ENCODE measurements around the gene RAB2B.

The RAB2B gene

DNA sequence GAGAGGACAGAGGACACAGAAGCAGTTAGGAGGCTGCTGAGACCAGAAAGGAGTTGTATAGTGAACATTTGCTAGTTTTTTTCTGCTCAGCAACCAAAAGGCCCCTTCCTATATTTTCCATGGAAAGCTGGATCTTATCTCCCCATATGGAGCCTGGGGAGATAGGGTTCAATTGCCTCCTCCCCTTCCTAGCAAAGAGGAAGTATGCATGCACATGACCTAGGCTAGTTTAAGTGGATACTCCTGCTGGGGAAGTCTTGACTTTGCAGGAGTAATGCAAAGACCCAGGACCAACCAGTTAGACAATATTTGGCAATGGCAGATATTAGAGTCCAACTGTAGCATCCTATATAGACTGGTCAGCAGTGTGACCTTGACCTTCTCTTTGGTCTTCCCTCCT is 35.9 kb downstream of the RAB2B start:
- H3K9me3 Mint-ChIP-seq, result no peaks in the 10 kb centered on the region
- H3K27me3 Mint-ChIP-seq, result no peaks in the 10 kb centered on the region
- no peak overlapping the region for H3K27ac Mint-ChIP-seq
- H3K4me1 Mint-ChIP-seq, result peaks cover 58% of the 10 kb centered on the region
- H3K36me3 Mint-ChIP-seq, result peaks cover 3% of the 10 kb centered on the region
- H3K4me3 Mint-ChIP-seq, result no peak overlapping the region

DNA sequence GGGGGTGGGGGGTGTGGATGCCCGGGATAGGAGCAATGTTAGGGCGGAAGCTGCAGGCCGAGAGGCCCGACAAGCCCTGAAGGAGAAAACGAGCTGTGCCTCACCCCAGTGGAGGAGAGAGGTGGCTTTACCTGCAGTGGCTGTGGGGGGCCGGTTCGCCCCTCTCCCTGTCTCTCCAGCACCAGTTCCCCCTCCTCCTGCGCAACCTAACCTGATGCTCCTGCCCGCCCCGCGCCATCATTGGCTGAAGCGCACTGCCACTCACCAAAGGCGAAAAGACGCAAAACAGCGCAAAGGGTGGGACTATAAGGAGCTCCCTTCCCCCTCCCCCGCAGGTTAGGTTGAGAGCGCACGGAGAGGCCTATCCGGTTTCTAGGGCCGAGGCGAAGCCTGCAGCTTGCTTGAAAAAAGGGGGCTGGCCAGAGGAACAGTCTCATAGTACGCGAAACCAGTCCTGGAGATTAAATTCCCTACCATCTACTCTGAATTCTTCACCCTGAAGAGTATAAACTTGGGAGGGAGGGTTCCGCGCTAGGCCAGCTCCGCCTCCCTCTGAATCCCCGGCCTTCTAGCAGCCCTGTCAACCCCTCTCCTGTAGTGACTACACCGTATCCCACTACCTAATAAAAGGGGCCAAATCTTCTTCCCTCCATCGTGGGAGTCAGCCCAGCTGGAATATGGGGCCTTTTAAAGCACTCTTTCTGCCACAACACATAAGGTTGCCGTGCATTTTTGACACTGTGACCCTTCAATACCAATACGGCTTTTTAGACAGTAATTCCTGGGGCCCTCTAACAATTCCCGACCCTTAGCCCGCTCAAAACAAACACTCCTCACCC is 39.5 kb downstream of the RAB2B start:
- Mint-ChIP-seq H3K4me3 (peak overlapping the region; percentile 86), H3K36me3 (peaks cover 3% of the 10 kb centered on the region), H3K27me3 (no peaks in the 10 kb centered on the region), H3K9me3 (no peaks in the 10 kb centered on the region), H3K4me1 (peaks cover 75% of the 10 kb centered on the region), H3K27ac (peak overlapping the region; percentile 82)

DNA sequence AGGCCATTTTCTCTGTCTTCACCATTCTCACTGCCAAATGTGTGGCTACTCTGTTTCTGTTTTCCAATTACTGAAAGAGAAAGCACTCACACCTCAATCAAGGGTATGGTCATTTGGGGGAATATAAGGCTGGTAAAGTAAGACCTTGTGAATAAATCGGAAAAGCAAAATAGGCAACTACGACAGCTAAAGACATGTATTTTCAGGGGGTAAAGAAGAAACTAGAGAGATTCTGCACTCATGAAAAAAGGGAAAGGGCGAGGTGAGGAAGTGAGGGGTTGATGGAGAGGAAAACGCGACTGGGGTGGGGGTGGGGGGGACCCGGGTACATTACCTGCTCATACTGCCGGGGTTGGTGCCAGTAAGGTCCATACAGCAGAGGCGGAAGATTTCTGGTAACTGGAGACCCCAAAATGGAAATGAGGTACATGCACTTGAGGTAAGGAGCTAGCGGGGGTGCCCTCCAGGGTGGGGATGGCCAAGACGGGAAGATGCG is 40.1 kb downstream of the RAB2B start:
- H3K36me3 Mint-ChIP-seq, result peaks cover 3% of the 10 kb centered on the region
- H3K4me1 Mint-ChIP-seq, result peaks cover 71% of the 10 kb centered on the region
- peak overlapping the region; percentile 86 for H3K4me3 Mint-ChIP-seq
- H3K9me3 Mint-ChIP-seq, result no peaks in the 10 kb centered on the region
- H3K27ac Mint-ChIP-seq, result peak overlapping the region; percentile 37
- no peaks in the 10 kb centered on the region for H3K27me3 Mint-ChIP-seq

DNA sequence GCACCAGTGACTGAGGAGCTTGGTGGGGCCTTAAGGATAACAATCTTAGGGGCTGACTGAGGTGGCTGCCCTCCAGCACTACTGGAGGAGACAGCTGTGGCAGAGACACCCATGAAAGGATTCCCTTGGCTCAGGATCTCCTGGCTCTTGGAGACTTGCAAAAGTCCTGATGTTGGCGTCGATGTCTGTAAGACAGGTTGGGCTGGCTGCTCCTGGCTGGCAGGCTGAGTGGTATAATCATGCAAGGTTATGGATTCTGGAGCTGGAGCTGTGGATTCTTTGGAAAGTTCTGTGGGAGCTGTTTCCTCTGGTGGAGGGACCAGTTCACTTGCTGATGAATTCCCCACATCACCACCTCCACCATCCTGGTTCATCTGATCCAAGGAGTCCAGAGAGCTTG is 45.6 kb downstream of the RAB2B start:
- Mint-ChIP-seq H3K27me3 (no peaks in the 10 kb centered on the region), H3K4me1 (peaks cover 41% of the 10 kb centered on the region), H3K4me3 (no peak overlapping the region), H3K36me3 (peaks cover 12% of the 10 kb centered on the region), H3K9me3 (no peaks in the 10 kb centered on the region), H3K27ac (peak overlapping the region; percentile 12)

DNA sequence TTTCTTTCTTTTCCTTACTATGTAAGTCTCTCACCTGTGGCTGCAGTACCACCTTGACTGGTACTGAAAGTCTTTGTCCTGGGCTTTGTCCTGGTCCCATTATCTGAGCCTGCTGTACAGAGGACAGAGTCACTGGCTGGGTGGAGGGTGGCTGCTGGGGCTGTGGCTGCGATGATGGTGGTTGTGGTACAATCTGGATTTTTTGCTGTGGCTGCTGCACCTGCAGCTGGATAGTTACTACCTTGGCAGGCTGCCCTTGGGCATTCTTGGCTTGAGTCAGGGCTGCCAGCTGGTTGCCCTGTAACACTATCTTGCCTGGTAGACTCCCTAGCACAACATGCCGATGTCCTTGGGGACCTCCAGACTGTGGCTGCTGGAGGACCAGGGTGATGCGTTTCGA is 47.8 kb downstream of the RAB2B start:
- no peaks in the 10 kb centered on the region for H3K9me3 Mint-ChIP-seq
- no peak overlapping the region for H3K27ac Mint-ChIP-seq
- peaks cover 14% of the 10 kb centered on the region for H3K36me3 Mint-ChIP-seq
- no peak overlapping the region for H3K4me3 Mint-ChIP-seq
- no peaks in the 10 kb centered on the region for H3K27me3 Mint-ChIP-seq
- peaks cover 20% of the 10 kb centered on the region for H3K4me1 Mint-ChIP-seq

DNA sequence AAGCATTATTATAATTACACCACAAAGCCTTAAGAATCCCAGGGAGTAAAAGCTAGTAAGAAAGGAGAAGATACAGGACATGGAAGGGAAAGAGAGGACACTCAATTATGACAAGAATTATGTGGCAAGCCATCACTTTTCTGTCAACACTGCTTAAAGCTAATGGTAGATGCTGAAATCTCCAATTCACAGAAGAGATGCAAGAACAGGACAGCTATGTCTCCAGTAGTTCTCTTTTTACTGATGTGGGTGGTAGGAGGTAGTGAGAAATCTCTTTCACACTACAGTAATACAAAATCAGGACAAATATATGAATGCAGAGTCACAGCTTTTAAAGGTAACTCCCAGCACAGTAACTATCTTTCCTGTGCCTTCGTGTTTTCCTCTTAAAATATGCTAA is 50.1 kb downstream of the RAB2B start:
- H3K4me1 Mint-ChIP-seq, result peaks cover 5% of the 10 kb centered on the region
- no peaks in the 10 kb centered on the region for H3K27me3 Mint-ChIP-seq
- H3K4me3 Mint-ChIP-seq, result no peak overlapping the region
- no peaks in the 10 kb centered on the region for H3K9me3 Mint-ChIP-seq
- peaks cover 15% of the 10 kb centered on the region for H3K36me3 Mint-ChIP-seq
- H3K27ac Mint-ChIP-seq, result peak overlapping the region; percentile 90

DNA sequence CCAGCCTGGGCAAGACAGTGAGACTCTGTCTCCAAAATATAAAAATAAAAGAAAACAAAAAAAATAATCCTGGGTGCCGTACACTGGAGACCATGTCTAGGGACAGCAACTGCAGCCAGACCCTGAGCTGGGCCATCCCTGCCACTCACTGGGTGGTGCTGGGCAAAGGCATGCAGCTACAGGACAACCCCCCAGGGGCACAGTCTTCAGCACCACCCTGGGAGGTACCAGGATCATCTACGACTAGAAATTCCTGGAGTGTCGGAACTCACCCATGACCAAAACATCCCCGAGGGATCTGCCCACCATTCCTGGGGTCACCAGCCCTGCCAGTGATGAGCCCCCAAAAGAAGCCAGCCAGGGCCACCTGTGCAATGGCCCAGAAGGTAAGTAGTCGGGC is 57.2 kb downstream of the RAB2B start:
- Mint-ChIP-seq H3K27ac (no peak overlapping the region), H3K27me3 (no peaks in the 10 kb centered on the region), H3K4me1 (no peaks in the 10 kb centered on the region), H3K4me3 (no peak overlapping the region), H3K9me3 (no peaks in the 10 kb centered on the region), H3K36me3 (peaks cover 12% of the 10 kb centered on the region)

DNA sequence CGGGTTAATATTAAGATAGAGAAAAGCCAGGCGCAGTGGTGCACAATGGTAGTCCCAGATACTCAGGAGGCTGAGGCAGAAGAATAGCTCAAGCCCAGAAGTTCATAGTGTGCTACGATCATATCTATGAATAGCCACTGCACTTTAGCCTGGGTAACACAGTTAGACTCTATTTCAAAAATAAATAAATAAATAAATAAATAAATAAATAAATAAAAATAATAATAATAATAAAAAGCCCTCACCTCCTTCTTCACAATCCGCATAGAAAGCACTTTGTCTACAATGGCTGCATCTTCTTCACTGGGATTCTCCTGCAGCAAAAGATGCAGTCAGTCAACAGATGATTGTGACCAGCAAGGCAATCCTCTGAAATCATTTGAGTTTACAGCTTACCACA is 61.4 kb downstream of the RAB2B start:
- no peak overlapping the region for H3K4me3 Mint-ChIP-seq
- H3K9me3 Mint-ChIP-seq, result no peaks in the 10 kb centered on the region
- H3K27me3 Mint-ChIP-seq, result no peaks in the 10 kb centered on the region
- H3K36me3 Mint-ChIP-seq, result peaks cover 15% of the 10 kb centered on the region
- H3K4me1 Mint-ChIP-seq, result peaks cover 9% of the 10 kb centered on the region
- no peak overlapping the region for H3K27ac Mint-ChIP-seq

DNA sequence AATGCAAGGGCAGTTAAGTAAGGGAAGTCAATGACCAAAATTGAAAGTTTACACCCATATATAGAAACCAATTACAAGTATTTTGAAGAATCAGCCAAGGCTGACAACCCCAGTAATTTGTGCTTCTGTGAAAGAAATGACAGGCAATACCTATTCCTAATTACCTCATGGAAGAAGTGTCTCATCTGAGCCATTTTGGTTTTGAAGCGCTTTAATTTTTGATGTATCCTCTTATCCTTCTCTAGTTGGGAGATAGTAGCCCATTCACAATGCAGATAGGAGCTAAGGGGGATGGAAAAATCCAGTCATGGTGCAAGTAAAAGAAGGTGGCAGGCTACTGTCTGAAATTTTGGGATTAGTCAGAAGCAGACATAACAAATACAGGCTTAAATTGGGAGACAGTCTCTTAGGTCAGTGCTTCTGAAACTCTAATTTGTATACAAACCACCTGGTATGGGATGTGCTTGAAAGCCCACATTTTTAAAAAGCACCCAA is 62.6 kb downstream of the RAB2B start:
- Mint-ChIP-seq H3K27ac (peak overlapping the region; percentile 92), H3K4me3 (no peak overlapping the region), H3K9me3 (no peaks in the 10 kb centered on the region), H3K27me3 (no peaks in the 10 kb centered on the region), H3K36me3 (peaks cover 20% of the 10 kb centered on the region), H3K4me1 (peaks cover 14% of the 10 kb centered on the region)
